K562 (cell line): ENCODE measurements around the gene HIVEP3. TPM values are rescaled to one million over a fixed set of nuclear protein-coding genes. Genes with fewer than 3 reads are reported as not detected.

ENCODE experiments used
- ATAC-seq: fragments of 200-7000 bp; cut with Tn5 transposase; 3 replicates; pipeline ENCODE4 v1.9.1; 2020; ENCODE audit warnings: moderate library complexity
- BruUV-seq: library from RNA; stranded (reverse); fragments of 400-500 nt; replicated peaks from 2 replicates; lab custom pipeline; 2021; lab: Mats Ljungman, UMichigan
- CTCF ChIA-PET: fragments of 300-600 bp; formaldehyde crosslinking; extraction: SDS; loops from one replicate; lab custom pipeline; 2021; ENCODE audit warnings: low intra/inter-chr PET ratio; lab: Yijun Ruan, JAX
- POLR2A ChIA-PET: fragments of 300-600, 350-650 bp; sonication (Branson Sonifier 250); formaldehyde crosslinking; extraction: SDS; loops from one replicate; lab custom pipeline; 2021; ENCODE audit warnings: antibody characterized with exemption, inconsistent platforms; lab: Yijun Ruan, JAX
- DNase-seq, 4 experiments: peaks; one replicate each; pipeline versions ENCODE4 v3.0.0 to v3.0.0-alpha.2; 2011 to 2018; ENCODE audit warnings: low spot score in 3 of 4, mixed read lengths in 3 of 4; ENCODE audit errors: extremely low read depth in 1 of 4
- FAIRE-seq: peaks from 2 replicates; lab custom pipeline; 2011; peaks lifted over from hg19 to GRCh38; lab: Jason Lieb, UNC
- H2AFZ ChIP-seq: 2 replicates; pipeline ENCODE4 v1.6.0; 2011; ENCODE audit warnings: low read depth, low read length, control low read depth, inconsistent platforms
- H3K27ac ChIP-seq: fragments of 200-600 bp; 3 replicates; pipeline ENCODE4 v1.8.0; 2011; ENCODE audit warnings: low read depth, mild to moderate bottlenecking, control low read depth, inconsistent platforms, low read length, moderate library complexity, mixed read lengths; ENCODE audit errors: extremely low read depth
- H3K27me3 ChIP-seq, 2 experiments: fragments of 300-600 bp in 1 of 2; 2 replicates in 1 of 2; 3 replicates in 1 of 2; pipeline versions ENCODE4 v1.6.0 to v1.8.0; 2011; ENCODE audit warnings: inconsistent platforms in 2 of 2, low read length in 2 of 2, mild to moderate bottlenecking in 1 of 2, mixed read lengths in 1 of 2, moderate library complexity in 1 of 2; ENCODE audit not compliant: control insufficient read depth in 2 of 2, insufficient read depth in 2 of 2
- H3K36me3 ChIP-seq: fragments of 300-600 bp; 3 replicates; pipeline ENCODE4 v1.8.0; 2011; ENCODE audit warnings: mild to moderate bottlenecking, low read length, inconsistent platforms; ENCODE audit not compliant: control insufficient read depth, insufficient read depth
- H3K4me1 ChIP-seq, 2 experiments: fragments of 200-600 bp in 1 of 2; replicated peaks in 1 of 2; 2 replicates in 1 of 2; 3 replicates in 1 of 2; pipeline versions ENCODE4 v1.5.1 to v1.8.0; 2011; ENCODE audit warnings: inconsistent platforms in 2 of 2, low read length in 2 of 2, mild to moderate bottlenecking in 1 of 2, mixed read lengths in 1 of 2, moderate library complexity in 1 of 2; ENCODE audit not compliant: control insufficient read depth in 2 of 2, insufficient read depth in 2 of 2
- H3K4me2 ChIP-seq: 2 replicates; pipeline ENCODE4 v1.6.1; 2011; ENCODE audit warnings: low read length, control low read depth, inconsistent platforms, mixed read lengths; ENCODE audit not compliant: insufficient read depth
- H3K4me3 ChIP-seq: fragments of 200-600 bp; sonication (generic), shearing (Covaris generic); 2 replicates; pipeline ENCODE4 v1.5.1; 2016; ENCODE audit warnings: control low read depth, inconsistent platforms
- H3K79me2 ChIP-seq: fragments of 200-600 bp; 3 replicates; pipeline ENCODE4 v1.8.0; 2011; ENCODE audit warnings: low read length, inconsistent platforms; ENCODE audit not compliant: control insufficient read depth, insufficient read depth
- H3K9ac ChIP-seq, 2 experiments: 2 replicates each; pipeline versions ENCODE4 v1.6.0 to v1.6.1; 2011; ENCODE audit warnings: low read depth in 2 of 2, low read length in 2 of 2, control low read depth in 1 of 2, inconsistent platforms in 1 of 2, mild to moderate bottlenecking in 1 of 2, mixed read lengths in 1 of 2; ENCODE audit not compliant: insufficient read depth in 1 of 2
- H3K9me1 ChIP-seq: one replicate; pipeline ENCODE4 v1.6.0; 2011; ENCODE audit warnings: inconsistent platforms, mild to moderate bottlenecking, low read length, moderate library complexity; ENCODE audit not compliant: control insufficient read depth, insufficient read depth
- H3K9me3 ChIP-seq: replicated peaks from 2 replicates; pipeline ENCODE4 v1.5.1; 2011; ENCODE audit warnings: low read depth, low read length, inconsistent platforms; ENCODE audit not compliant: control insufficient read depth, insufficient read depth
- H4K20me1 ChIP-seq: replicated peaks from 2 replicates; pipeline ENCODE4 v1.6.1; 2011; ENCODE audit warnings: low read length, inconsistent platforms, mixed read lengths; ENCODE audit not compliant: control insufficient read depth, insufficient read depth
- ARID1B ChIP-seq: fragments of 450-650 bp; IDR thresholded peaks from 2 replicates; pipeline ENCODE4 v1.6.1; 2016; ENCODE audit warnings: antibody characterized with exemption, mild to moderate bottlenecking, inconsistent platforms
- FOXM1 ChIP-seq, 2 experiments: fragments of 450-650 bp in 1 of 2; sonication (generic) in 1 of 2; formaldehyde crosslinking in 1 of 2; IDR thresholded peaks; 2 replicates each; pipeline versions ENCODE4 v1.6.1 to v1.9.0; 2017 to 2022; ENCODE audit warnings: low read depth in 2 of 2, mild to moderate bottlenecking in 2 of 2, missing genetic modification reagents in 1 of 2, moderate library complexity in 1 of 2
- MEIS2 ChIP-seq: fragments of 450-650 bp; IDR thresholded peaks from 2 replicates; pipeline ENCODE4 v1.6.1; 2014; ENCODE audit warnings: mild to moderate bottlenecking; ENCODE audit not compliant: partially characterized antibody
- RREB1 ChIP-seq: fragments of 250-450 bp; sonication (Bioruptor Pico); IDR thresholded peaks from 2 replicates; pipeline ENCODE4 v1.4.0; 2020
- SMARCB1 ChIP-seq: IDR thresholded peaks from 2 replicates; pipeline ENCODE4 v1.6.1; 2011; ENCODE audit warnings: improper control_type of control experiment, low read depth; ENCODE audit not compliant: insufficient read length
- ZNF561 ChIP-seq: fragments of 450-650 bp; formaldehyde crosslinking; conservative IDR thresholded peaks from 2 replicates; pipeline ENCODE4 v1.4.0; 2020; ENCODE audit warnings: mild to moderate bottlenecking, moderate library complexity
- WGBS: fragments of 100-300 bp; shearing (Covaris generic); methylation state at CpG from one replicate; pipeline ENCODE4 v1.1.6; 2016; ENCODE audit warnings: low coverage, mixed read lengths; ENCODE audit not compliant: insufficient coverage; ENCODE audit errors: missing lambda C conversion rate; 5-methylcytosine and 5-hydroxymethylcytosine counted together
- in situ Hi-C: fragments of 300-500 bp; cut with MboI; formaldehyde crosslinking; loops from 4 replicates; pipeline ENCODE4 v1.15.0; 2018; ENCODE audit warnings: inconsistent platforms, mixed read lengths
- intact Hi-C: fragments of 100-400 bp; cut with micrococcal nuclease; formaldehyde crosslinking; loops from 2 replicates; pipeline ENCODE4 v1.14.2; 2022
- polyA plus RNA-seq, 8 experiments: library from polyadenylated mRNA; depleted of rRNA in 4 of 8; stranded (reverse) in 5 of 8; unstranded in 3 of 8; fragments of >200 nt; fragmentation: Nextera tagmentation in 2 of 8; fragmentation: Illumina TruSeq in 1 of 8; extraction: Ambion mirVana in 2 of 8; extraction: Trizol in 1 of 8; gene quantifications; 2 replicates each; pipeline versions ENCODE4 v1.2.1 to v1.2.3, GENCODE V29; 2011 to 2014; ENCODE audit warnings: inconsistent platforms in 1 of 8, missing spikeins in 1 of 8
- total RNA-seq, 7 experiments: library from RNA; depleted of rRNA in 6 of 7; stranded (reverse); fragments of >200 nt in 6 of 7; fragmentation: Illumina TruSeq in 2 of 7; extraction: Trizol in 2 of 7; gene quantifications; 2 replicates each; pipeline versions ENCODE4 v1.2.1 to v1.2.3, GENCODE V29; 2011 to 2021; ENCODE audit warnings: low replicate concordance in 1 of 7

HIVEP3 gene
- total and polyA plus RNA-seq, 9 of the 15 experiments (the other 6 are each of a cell fraction or from before 2014, with no cell fraction given), result 0.09 to 0.58 (median 0.34) TPM; not detected in 1

- FAIRE-seq, result no peak
- Histone ChIP-seq H3K9ac (no peak overlapping the region), H3K4me3 (no peak overlapping the region), H3K4me2 (no peak overlapping the region), H3K9me1 (no peaks in the 10 kb centered on the region), H3K36me3 (no peaks in the 10 kb centered on the region), H3K79me2 (no peaks in the 10 kb centered on the region), H3K27me3 (0 out of 5 replicates have a peak, but pooled peaks cover 2 to 5% of the 10 kb centered on the region in 2 experiments), H3K9me3 (no peaks in the 10 kb centered on the region), H4K20me1 (no peaks in the 10 kb centered on the region), H3K27ac (no peak overlapping the region), H2AFZ (no peak overlapping the region), H3K4me1 (no peaks in the 10 kb centered on the region; a peak in 1 of 5 replicates)
- no peak for DNase-seq
- ATAC-seq, result no peak
- ChIA-PET POLR2A (no interaction called here), CTCF (no interaction called here)
- WGBS, result 4% methylated on average over 3 of the region's 3 CpGs
- BruUV-seq, result no TSS peak
- in situ Hi-C loops (no loop called here), intact Hi-C loops (no loop called here)
- TF ChIP-seq ARID1B (no peak), RREB1 (CRISPR knock-in tag) (no peak), SMARCB1 (no peak), FOXM1 (IDR thresholded peaks at IDR 0.05; ENCODE audit: low read depth) (no peak), FOXM1 (CRISPR knock-in tag; IDR thresholded peaks at IDR 0.05; ENCODE audit: low read depth) (no peak), ZNF561 (CRISPR knock-in tag) (no peak), MEIS2 (no peak)
Measured at GRCh38 chr1:41830726-41831125, 88.0 kb downstream of the HIVEP3 start.
